Kidney (tissue), 14 donors: ENCODE data around the gene AP1G2. TPM values are rescaled to one million over a fixed set of nuclear protein-coding genes. Genes with fewer than 3 reads are reported as not detected.

Experiments used
- DNase-seq, 5 donors: peaks; one replicate each; pipeline ENCODE4 v3.0.0-alpha.2; 2013 to 2020
- FAIRE-seq: peaks from 2 replicates; lab custom pipeline; 2012; peaks lifted over from hg19 to GRCh38; lab: Jason Lieb, UNC
- H3K27ac ChIP-seq, 2 donors: one replicate each; pipeline ENCODE4 v1.7.0; 2013; ENCODE audit warnings: low read depth in 2 of 2, low read length in 2 of 2, inconsistent platforms in 1 of 2
- H3K27me3 ChIP-seq: one replicate; pipeline ENCODE4 v1.7.1; 2013; ENCODE audit warnings: low read length, inconsistent platforms; ENCODE audit not compliant: control insufficient read depth, insufficient read depth
- H3K36me3 ChIP-seq, 3 donors: one replicate each; pipeline versions ENCODE4 v1.7.0 to v1.7.1; 2013; ENCODE audit warnings: low read length in 3 of 3, control low read depth in 1 of 3, inconsistent platforms in 1 of 3; ENCODE audit not compliant: insufficient read depth in 3 of 3, control insufficient read depth in 2 of 3
- H3K4me1 ChIP-seq, 3 donors: one replicate each; pipeline versions ENCODE4 v1.7.0 to v1.7.1; 2013; ENCODE audit warnings: low read length in 3 of 3, inconsistent platforms in 1 of 3, low read depth in 1 of 3; ENCODE audit not compliant: control insufficient read depth in 2 of 3, insufficient read depth in 2 of 3
- H3K4me3 ChIP-seq, 3 donors: one replicate each; pipeline versions ENCODE4 v1.7.0 to v1.8.1; 2013; ENCODE audit warnings: low read length in 3 of 3, control low read depth in 1 of 3, inconsistent platforms in 1 of 3
- H3K9ac ChIP-seq, 3 donors: one replicate each; pipeline versions ENCODE4 v1.7.0 to v1.7.1; 2013; ENCODE audit warnings: low read length in 3 of 3, control low read depth in 1 of 3, inconsistent platforms in 1 of 3
- H3K9me3 ChIP-seq, 3 donors: one replicate each; pipeline versions ENCODE4 v1.7.0 to v1.7.1; 2013; ENCODE audit warnings: low read length in 3 of 3, control low read depth in 1 of 3, inconsistent platforms in 1 of 3; ENCODE audit not compliant: control insufficient read depth in 2 of 3, insufficient read depth in 1 of 3
- intact Hi-C: fragments of 100-400 bp; cut with DNase I; formaldehyde crosslinking; loops from one replicate; pipeline ENCODE4 v1.11.1; 2022
- polyA plus RNA-seq: library from polyadenylated mRNA; stranded (reverse); fragments of 350-450 nt; fragmentation: Illumina TruSeq; extraction: RNeasy Lipid Tissue Mini Kit (QIAGEN cat#74804); gene quantifications from one replicate; pipeline ENCODE4 v1.2.3, GENCODE V29; 2014; ENCODE audit warnings: low read depth, low replicate concordance; ENCODE audit not compliant: insufficient read depth
- total RNA-seq: library from RNA; stranded (reverse); fragmentation: NEBNext Ultra II Directional; extraction: Animal tissue kit (Norgen Biotek cat#: 25700); gene quantifications from one replicate; pipeline ENCODE4 v1.2.1, GENCODE V29; 2021
- TF ChIP-seq, protein P1 (sequence below): IDR thresholded peaks from 3 replicates; pipeline ENCODE4 v1.5.1; 2012; ENCODE audit warnings: mild to moderate bottlenecking, moderate library complexity, borderline replicate concordance; ENCODE audit not compliant: insufficient read depth; ENCODE audit errors: extremely low read depth
- donor health status: control.
- donor health status: control.
- donor health status: control.
- donor health status: control.
- donor health status: control.
- donor health status: DM: yes; HTN: yes; CAD: no.
- donor health status: Normal renal cell carcinoma (clear cell type).

Gene AP1G2
- total and polyA plus RNA-seq, 2 donors from 2014 or later: 56.7 to 123 TPM

DNA sequence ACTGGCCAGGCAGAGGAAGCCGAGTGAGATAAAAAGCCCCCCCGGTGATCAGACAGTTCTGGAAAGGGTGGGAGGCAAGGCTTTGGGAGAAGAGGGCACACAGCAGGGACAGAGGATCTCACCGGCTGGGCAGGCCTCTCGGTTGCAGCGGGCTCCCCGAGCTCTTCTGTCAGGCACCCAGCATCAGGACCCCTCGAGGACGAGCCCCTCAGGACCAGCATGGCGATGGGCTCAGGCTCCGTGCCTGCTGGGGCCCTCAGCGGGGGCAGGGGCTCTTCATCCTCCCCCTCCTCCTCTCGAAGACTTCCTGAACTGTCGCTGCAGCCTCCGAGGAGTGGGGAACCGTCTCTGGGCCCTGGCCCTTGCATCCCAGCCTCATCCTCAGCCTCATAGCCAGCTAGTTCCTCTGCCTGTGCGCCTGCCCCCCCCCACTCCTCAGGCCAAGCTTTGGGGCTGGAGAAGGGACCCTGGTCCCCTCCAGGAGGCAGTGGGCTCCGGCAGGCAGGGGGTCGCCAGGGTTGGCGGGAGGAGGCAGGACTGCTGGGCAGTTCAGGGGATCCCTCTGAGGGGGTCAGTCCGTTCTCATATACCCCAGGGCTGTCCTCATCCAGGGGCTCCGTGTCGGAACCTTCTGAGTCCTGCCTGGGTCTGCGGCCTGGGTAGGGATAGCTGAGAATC lies 3.4 kb upstream of the AP1G2 start:
- FAIRE-seq (no peak), DNase-seq (peak in 1 of 5 donors; percentile 57)
- Histone ChIP-seq H3K9ac (no peak overlapping the region), H3K36me3 (no peaks in the 10 kb centered on the region), H3K27ac (no peak overlapping the region), H3K9me3 (no peaks in the 10 kb centered on the region), H3K4me3 (no peak overlapping the region), H3K27me3 (peaks cover 3% of the 10 kb centered on the region), H3K4me1 (peaks cover 2 to 19% (median 6%) of the 10 kb centered on the region in 3 donors)
- TF ChIP-seq, protein P1, sequence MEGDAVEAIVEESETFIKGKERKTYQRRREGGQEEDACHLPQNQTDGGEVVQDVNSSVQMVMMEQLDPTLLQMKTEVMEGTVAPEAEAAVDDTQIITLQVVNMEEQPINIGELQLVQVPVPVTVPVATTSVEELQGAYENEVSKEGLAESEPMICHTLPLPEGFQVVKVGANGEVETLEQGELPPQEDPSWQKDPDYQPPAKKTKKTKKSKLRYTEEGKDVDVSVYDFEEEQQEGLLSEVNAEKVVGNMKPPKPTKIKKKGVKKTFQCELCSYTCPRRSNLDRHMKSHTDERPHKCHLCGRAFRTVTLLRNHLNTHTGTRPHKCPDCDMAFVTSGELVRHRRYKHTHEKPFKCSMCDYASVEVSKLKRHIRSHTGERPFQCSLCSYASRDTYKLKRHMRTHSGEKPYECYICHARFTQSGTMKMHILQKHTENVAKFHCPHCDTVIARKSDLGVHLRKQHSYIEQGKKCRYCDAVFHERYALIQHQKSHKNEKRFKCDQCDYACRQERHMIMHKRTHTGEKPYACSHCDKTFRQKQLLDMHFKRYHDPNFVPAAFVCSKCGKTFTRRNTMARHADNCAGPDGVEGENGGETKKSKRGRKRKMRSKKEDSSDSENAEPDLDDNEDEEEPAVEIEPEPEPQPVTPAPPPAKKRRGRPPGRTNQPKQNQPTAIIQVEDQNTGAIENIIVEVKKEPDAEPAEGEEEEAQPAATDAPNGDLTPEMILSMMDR: no peak
- intact Hi-C loops: no loop called here

GRCh38 chr14:23569443-23570151 lies 2.0 kb upstream of the AP1G2 start:
- H3K9ac ChIP-seq: no peak overlapping the region
- H3K4me3 ChIP-seq: no peak overlapping the region
- H3K9me3 ChIP-seq: no peaks in the 10 kb centered on the region
- no peak for FAIRE-seq
- H3K4me1 ChIP-seq: peaks cover 2 to 19% (median 6%) of the 10 kb centered on the region in 3 donors
- peak; percentile 58 to 79 (median 69) for DNase-seq
- H3K27me3 ChIP-seq: no peaks in the 10 kb centered on the region
- peaks cover 0 to 3% (median 0%) of the 10 kb centered on the region in 3 donors for H3K36me3 ChIP-seq
- TF ChIP-seq, protein P1: no peak
- no peak overlapping the region for H3K27ac ChIP-seq
- intact Hi-C loops: no loop called here

- peak overlapping the region in 1 of 2 donors; percentile 3 for H3K27ac ChIP-seq
- no peak for FAIRE-seq
- H3K4me1 ChIP-seq: peaks cover 2 to 19% (median 6%) of the 10 kb centered on the region in 3 donors
- intact Hi-C loops: no loop called here
- H3K9ac ChIP-seq: peak overlapping the region in 2 of 3 donors; percentile 19 to 24
- no peak overlapping the region for H3K4me3 ChIP-seq
- H3K36me3 ChIP-seq: peaks cover 0 to 4% (median 0%) of the 10 kb centered on the region in 3 donors
- no peaks in the 10 kb centered on the region for H3K9me3 ChIP-seq
- H3K27me3 ChIP-seq: no peaks in the 10 kb centered on the region
- TF ChIP-seq, protein P1: no peak
- peak; percentile 48 to 70 (median 50) for DNase-seq
Observed at GRCh38 chr14:23568600-23569331, 1.2 kb upstream of the AP1G2 start.
